GM12872 (cell line): ENCODE data around the gene LIN37.

Experiments used
- TF ChIP-seq, protein P1 (sequence below): IDR thresholded peaks from 3 replicates; pipeline ENCODE4 v1.5.1; 2011; ENCODE audit warnings: low read depth, mild to moderate bottlenecking, low read length, moderate library complexity; ENCODE audit not compliant: insufficient read depth

The LIN37 gene

DNA sequence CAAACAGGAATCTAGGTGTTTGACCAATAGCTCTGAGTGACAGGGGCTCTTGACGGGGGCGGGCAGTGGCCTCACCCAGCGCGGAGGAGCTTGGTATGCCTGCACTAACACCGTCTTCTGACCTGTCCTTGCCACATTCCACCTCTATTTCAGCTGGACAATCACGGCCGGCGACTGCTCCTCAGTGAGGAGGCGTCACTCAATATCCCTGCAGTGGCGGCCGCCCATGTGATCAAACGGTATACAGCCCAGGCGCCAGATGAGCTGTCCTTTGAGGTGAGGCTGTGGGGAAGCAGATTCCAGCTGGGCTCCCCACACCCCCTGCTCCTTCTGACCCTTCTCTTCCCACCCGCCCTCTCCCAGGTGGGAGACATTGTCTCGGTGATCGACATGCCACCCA, 31.7 kb downstream of the LIN37 start:
- TF ChIP-seq, protein P1, sequence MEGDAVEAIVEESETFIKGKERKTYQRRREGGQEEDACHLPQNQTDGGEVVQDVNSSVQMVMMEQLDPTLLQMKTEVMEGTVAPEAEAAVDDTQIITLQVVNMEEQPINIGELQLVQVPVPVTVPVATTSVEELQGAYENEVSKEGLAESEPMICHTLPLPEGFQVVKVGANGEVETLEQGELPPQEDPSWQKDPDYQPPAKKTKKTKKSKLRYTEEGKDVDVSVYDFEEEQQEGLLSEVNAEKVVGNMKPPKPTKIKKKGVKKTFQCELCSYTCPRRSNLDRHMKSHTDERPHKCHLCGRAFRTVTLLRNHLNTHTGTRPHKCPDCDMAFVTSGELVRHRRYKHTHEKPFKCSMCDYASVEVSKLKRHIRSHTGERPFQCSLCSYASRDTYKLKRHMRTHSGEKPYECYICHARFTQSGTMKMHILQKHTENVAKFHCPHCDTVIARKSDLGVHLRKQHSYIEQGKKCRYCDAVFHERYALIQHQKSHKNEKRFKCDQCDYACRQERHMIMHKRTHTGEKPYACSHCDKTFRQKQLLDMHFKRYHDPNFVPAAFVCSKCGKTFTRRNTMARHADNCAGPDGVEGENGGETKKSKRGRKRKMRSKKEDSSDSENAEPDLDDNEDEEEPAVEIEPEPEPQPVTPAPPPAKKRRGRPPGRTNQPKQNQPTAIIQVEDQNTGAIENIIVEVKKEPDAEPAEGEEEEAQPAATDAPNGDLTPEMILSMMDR = no peak

DNA sequence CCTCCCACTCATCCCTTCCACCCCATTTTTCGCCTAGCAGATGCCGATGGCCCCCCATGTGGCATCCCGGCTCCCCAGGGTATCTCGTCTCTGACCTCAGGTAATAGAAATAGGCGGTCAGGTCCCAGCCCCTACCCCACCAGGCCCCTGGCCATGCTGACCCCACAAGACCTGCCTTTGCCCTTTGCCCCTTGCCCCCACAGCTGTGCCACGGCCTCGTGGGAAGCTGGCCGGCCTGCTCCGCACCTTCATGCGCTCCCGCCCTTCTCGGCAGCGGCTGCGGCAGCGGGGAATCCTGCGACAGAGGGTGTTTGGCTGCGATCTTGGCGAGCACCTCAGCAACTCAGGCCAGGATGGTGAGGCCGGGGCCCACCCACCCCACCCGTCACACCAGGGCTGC, 32.3 kb downstream of the LIN37 start:
- TF ChIP-seq, protein P1 = no peak

DNA sequence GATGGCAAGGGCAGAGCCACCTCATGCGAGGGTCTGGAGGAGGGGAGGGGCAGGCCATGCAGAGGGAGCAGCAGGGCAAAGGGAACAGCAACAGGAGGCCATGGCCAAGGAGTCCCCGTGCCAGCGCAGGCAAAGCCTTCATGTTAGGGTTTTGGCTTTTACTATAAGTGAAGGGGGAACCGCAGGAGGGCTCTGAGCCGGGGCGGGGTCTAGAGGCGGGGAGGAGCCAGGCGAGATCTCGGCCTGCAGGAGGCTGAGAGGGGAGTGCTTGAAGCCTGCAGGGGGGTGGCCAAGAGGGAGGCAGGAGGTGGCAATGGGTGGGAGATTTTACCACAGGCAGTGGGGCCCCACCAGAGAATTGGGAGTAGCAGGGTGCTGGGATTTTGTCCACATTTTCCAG, 33.3 kb downstream of the LIN37 start:
- TF ChIP-seq, protein P1 = no peak

DNA sequence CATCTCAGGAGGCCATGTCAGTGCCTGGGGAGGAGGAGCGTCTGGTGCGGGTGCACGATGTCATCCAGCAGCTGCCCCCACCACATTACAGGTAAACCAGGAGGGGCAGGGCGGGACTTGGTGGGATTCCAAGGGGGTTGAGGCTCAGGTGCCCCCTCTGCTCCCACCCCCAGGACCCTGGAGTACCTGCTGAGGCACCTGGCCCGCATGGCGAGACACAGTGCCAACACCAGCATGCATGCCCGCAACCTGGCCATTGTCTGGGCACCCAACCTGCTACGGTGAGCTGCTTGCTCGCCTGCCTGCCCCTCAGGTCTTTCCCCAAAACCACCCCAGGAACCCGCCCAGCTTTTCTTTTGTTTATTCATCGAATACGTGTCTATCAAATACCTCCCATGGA, 34.2 kb downstream of the LIN37 start:
- TF ChIP-seq, protein P1 = no peak

DNA sequence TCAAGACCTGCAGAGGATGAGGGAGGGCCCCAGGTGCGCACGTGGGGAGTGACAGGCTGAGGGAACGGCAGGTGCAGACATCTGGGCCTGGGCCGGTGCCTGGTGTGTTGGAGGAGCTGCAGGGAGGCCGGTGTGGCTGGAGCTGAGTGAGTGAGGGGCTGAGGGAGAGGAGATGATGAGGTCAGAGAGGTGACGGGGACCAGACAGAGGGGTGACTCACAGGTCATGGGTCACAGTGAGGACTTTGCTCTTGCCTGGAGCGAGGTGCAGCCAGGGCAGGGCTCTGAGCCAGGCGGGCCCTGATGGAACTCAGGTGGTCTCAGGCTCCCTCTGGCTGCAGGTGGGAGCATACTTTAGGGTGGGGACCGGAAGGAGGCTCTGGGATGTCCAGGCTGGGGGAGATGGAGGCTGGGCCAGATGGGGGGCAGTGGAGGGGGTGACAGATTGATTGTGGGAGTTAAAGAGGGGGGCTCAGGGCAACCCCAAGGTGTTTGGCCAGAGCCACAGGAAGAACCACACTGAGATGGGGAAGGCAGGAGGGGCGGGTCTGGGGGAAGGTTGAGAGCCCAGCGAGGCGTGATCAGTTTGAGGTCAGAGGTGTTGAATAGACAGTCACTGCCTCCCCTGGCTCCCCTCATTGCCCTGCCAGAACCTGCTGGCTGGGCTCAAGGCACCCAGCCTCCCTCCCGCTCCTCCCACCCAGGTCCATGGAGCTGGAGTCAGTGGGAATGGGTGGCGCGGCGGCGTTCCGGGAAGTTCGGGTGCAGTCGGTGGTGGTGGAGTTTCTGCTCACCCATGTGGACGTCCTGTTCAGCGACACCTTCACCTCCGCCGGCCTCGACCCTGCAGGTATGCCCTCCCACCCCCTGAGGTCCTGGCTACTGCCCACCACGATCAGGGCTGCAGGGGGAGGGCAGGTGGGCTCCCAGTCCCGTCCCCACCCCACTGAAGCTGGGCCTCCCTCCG, 35.4 kb downstream of the LIN37 start:
- TF ChIP-seq, protein P1 = no peak

DNA sequence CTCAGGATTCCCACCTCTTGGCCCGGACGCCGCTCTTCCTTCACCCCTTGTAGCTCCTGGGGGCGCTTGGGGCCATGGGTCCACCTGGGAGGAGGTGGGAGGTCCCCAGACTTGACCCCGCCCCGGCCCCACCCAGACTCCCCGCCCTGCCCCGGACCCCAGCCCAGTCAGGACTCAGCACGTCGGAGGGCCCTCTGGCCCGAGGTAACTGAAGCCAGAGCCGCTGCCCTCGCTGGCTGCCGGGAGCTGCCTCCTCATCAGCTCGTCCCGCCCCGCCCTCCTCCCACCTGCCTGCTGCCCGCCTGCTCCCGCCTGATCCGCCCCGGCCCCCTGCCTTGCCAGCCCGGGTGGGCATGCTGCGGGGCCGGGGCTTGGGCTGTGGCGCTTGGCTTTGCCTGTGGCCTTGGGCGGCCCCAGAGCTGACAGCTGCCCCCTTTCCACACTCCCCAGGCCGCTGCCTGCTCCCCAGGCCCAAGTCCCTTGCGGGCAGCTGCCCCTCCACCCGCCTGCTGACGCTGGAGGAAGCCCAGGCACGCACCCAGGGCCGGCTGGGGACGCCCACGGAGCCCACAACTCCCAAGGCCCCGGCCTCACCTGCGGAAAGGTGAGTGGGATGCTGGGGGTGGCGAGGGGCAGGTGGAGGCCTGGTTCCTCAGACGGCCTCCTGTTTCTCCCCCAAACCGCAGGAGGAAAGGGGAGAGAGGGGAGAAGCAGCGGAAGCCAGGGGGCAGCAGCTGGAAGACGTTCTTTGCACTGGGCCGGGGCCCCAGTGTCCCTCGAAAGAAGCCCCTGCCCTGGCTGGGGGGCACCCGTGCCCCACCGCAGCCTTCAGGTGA, 36.3 kb downstream of the LIN37 start:
- TF ChIP-seq, protein P1 = no peak

DNA sequence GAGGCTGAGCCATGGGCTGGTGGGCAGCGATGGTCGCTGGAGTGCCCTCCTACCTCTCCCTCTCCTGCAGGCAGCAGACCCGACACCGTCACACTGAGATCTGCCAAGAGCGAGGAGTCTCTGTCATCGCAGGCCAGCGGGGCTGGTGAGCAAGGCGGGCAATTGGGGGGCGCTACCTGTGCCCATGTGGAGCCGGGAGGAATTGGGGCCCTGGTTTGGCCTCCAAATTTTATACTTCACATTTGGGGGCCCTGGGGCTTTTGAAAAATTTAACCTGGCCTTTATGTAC, 36.9 kb downstream of the LIN37 start:
- TF ChIP-seq, protein P1 = no peak
